Measurements from ENCODE around the gene THUMPD2.

The THUMPD2 gene

GRCh38 chr2:39743269-39743776, 35.7 kb downstream of the THUMPD2 start:
- Histone ChIP-seq H3K27me3 (replicated peaks; ENCODE audit: control insufficient read depth, insufficient read depth, low read length) (no peaks in the 10 kb centered on the region), H3K4me3 (replicated peaks; ENCODE audit: low read depth, low read length) (no peak overlapping the region), H3K36me3 (ENCODE audit: control insufficient read depth, insufficient read depth, low read length) (peaks cover 9% of the 10 kb centered on the region)
- TF ChIP-seq, protein P1, sequence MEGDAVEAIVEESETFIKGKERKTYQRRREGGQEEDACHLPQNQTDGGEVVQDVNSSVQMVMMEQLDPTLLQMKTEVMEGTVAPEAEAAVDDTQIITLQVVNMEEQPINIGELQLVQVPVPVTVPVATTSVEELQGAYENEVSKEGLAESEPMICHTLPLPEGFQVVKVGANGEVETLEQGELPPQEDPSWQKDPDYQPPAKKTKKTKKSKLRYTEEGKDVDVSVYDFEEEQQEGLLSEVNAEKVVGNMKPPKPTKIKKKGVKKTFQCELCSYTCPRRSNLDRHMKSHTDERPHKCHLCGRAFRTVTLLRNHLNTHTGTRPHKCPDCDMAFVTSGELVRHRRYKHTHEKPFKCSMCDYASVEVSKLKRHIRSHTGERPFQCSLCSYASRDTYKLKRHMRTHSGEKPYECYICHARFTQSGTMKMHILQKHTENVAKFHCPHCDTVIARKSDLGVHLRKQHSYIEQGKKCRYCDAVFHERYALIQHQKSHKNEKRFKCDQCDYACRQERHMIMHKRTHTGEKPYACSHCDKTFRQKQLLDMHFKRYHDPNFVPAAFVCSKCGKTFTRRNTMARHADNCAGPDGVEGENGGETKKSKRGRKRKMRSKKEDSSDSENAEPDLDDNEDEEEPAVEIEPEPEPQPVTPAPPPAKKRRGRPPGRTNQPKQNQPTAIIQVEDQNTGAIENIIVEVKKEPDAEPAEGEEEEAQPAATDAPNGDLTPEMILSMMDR (IDR thresholded peaks at IDR 0.05; ENCODE audit: insufficient read depth, low read length, poor library complexity, severe bottlenecking) = no peak
- DNase-seq (ENCODE audit: extremely low read depth, insufficient read length) = no peak

DNA sequence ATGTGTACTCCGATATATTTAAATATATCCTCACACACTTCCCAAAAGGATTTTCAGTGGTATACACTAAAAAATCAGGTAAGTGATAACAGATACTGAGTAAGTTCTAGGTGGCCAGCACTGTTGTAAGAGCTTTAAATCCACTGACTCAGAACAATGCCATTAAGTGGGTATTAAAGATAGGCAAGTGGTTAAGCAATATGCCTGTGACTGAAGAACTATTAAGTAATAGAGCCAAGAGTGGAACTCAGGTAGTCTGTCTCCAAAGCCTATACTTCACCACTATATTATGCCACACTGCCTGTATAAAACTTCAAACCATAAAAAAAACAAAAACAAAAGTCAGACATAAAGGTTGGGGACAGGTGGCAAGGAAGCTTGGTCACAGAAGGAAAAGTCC, 37.2 kb downstream of the THUMPD2 start:
- no peaks in the 10 kb centered on the region for H3K27me3 ChIP-seq (replicated peaks; ENCODE audit: control insufficient read depth, insufficient read depth, low read length)
- peaks cover 14% of the 10 kb centered on the region for H3K36me3 ChIP-seq (ENCODE audit: control insufficient read depth, insufficient read depth, low read length)
- TF ChIP-seq, protein P1 (IDR thresholded peaks at IDR 0.05; ENCODE audit: insufficient read depth, low read length, poor library complexity, severe bottlenecking) = no peak
- DNase-seq (ENCODE audit: extremely low read depth, insufficient read length) = no peak
- H3K4me3 ChIP-seq (replicated peaks; ENCODE audit: low read depth, low read length) = no peak overlapping the region

- TF ChIP-seq, protein P1 (IDR thresholded peaks at IDR 0.05; ENCODE audit: insufficient read depth, low read length, poor library complexity, severe bottlenecking) = no peak
- no peak for DNase-seq (ENCODE audit: extremely low read depth, insufficient read length)
- Histone ChIP-seq H3K4me3 (replicated peaks; ENCODE audit: low read depth, low read length) (no peak overlapping the region), H3K36me3 (ENCODE audit: control insufficient read depth, insufficient read depth, low read length) (peaks cover 18% of the 10 kb centered on the region), H3K27me3 (replicated peaks; ENCODE audit: control insufficient read depth, insufficient read depth, low read length) (no peaks in the 10 kb centered on the region)
These were observed 39.7 kb downstream of the THUMPD2 start for GRCh38 chr2:39739386-39739785.

DNA sequence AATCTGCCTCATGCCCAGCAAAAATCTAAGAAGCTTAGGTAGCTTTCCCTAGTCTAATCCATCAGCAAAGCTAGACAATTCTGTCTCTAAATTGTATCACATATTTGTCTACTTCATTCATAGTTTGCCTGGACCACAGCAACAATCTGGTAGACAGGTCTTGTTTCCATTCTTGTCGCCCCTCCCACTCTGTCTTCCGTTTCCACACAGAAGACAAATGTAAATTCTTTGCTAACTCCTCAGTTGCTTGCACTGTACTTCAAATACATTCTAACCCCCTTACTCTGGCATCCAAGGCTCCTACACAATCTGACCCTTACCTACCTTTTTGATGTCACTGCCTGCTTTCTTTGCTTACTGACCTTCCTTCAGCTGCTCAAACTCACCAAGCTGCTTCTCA, 40.1 kb downstream of the THUMPD2 start:
- peaks cover 18% of the 10 kb centered on the region for H3K36me3 ChIP-seq (ENCODE audit: control insufficient read depth, insufficient read depth, low read length)
- H3K27me3 ChIP-seq (replicated peaks; ENCODE audit: control insufficient read depth, insufficient read depth, low read length) = no peaks in the 10 kb centered on the region
- no peak overlapping the region for H3K4me3 ChIP-seq (replicated peaks; ENCODE audit: low read depth, low read length)
- TF ChIP-seq, protein P1 (IDR thresholded peaks at IDR 0.05; ENCODE audit: insufficient read depth, low read length, poor library complexity, severe bottlenecking) = no peak
- DNase-seq (ENCODE audit: extremely low read depth, insufficient read length) = no peak

- H3K4me3 ChIP-seq (replicated peaks; ENCODE audit: low read depth, low read length) = no peak overlapping the region
- H3K36me3 ChIP-seq (ENCODE audit: control insufficient read depth, insufficient read depth, low read length) = peaks cover 15% of the 10 kb centered on the region
- DNase-seq (ENCODE audit: extremely low read depth, insufficient read length) = no peak
- H3K27me3 ChIP-seq (replicated peaks; ENCODE audit: control insufficient read depth, insufficient read depth, low read length) = no peaks in the 10 kb centered on the region
- TF ChIP-seq, protein P1 (IDR thresholded peaks at IDR 0.05; ENCODE audit: insufficient read depth, low read length, poor library complexity, severe bottlenecking) = no peak
These were observed 41.4 kb downstream of the THUMPD2 start for GRCh38 chr2:39737661-39738060.

- H3K36me3 ChIP-seq (ENCODE audit: control insufficient read depth, insufficient read depth, low read length) = peaks cover 15% of the 10 kb centered on the region
- TF ChIP-seq, protein P1 (IDR thresholded peaks at IDR 0.05; ENCODE audit: insufficient read depth, low read length, poor library complexity, severe bottlenecking) = no peak
- H3K27me3 ChIP-seq (replicated peaks; ENCODE audit: control insufficient read depth, insufficient read depth, low read length) = no peaks in the 10 kb centered on the region
- no peak for DNase-seq (ENCODE audit: extremely low read depth, insufficient read length)
- no peak overlapping the region for H3K4me3 ChIP-seq (replicated peaks; ENCODE audit: low read depth, low read length)
These were observed 42.4 kb downstream of the THUMPD2 start for GRCh38 chr2:39736640-39737039.
